ENCODE data around the gene LY9.

DNA sequence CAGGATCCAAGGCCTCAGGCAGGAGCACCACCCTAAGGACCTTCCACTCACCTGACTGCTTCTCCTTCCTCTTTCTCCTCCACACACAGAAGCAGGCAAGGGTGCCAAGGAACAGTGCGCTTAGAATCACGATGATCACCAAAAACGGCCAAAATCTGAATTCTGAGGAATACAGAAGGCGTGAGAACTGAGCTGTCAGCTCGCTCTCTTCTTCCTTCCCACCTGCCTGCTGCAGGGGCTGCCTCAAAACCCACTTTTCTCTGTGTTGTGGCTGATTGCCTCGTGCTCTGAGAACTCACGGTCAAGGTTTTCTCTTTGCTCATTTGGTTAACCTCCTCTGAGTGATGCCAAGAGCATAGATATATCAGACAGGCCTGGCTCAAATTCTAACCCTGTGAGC lies 42.9 kb downstream of the LY9 start:
- TF ChIP-seq ZNF331 (CRISPR knock-in tag; IDR thresholded peaks at IDR 0.05; ENCODE audit: low read depth) (no peak), EZH2 (IDR thresholded peaks at IDR 0.05; ENCODE audit: low read depth, unreplicated experiment) (no peak)
- TF ChIP-seq, protein P1, sequence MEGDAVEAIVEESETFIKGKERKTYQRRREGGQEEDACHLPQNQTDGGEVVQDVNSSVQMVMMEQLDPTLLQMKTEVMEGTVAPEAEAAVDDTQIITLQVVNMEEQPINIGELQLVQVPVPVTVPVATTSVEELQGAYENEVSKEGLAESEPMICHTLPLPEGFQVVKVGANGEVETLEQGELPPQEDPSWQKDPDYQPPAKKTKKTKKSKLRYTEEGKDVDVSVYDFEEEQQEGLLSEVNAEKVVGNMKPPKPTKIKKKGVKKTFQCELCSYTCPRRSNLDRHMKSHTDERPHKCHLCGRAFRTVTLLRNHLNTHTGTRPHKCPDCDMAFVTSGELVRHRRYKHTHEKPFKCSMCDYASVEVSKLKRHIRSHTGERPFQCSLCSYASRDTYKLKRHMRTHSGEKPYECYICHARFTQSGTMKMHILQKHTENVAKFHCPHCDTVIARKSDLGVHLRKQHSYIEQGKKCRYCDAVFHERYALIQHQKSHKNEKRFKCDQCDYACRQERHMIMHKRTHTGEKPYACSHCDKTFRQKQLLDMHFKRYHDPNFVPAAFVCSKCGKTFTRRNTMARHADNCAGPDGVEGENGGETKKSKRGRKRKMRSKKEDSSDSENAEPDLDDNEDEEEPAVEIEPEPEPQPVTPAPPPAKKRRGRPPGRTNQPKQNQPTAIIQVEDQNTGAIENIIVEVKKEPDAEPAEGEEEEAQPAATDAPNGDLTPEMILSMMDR (conservative IDR thresholded peaks at IDR 0.05; ENCODE audit: low read depth in 2 of 2), result no peak

All from GM23338 (cell line).